Immature natural killer cell (primary cell): ENCODE results near the gene NFIB. TPM values are rescaled to one million over a fixed set of nuclear protein-coding genes. Genes with fewer than 3 reads are reported as not detected.

Source experiments
- DNase-seq, 3 donors: peaks; one replicate each; pipeline ENCODE4 v3.0.0; 2022; ENCODE audit warnings: mixed read lengths in 1 of 3
- H3K27ac Mint-ChIP-seq, 6 donors: one replicate each; pipeline ENCODE4 v1.8.0; 2020; ENCODE audit warnings: mixed read lengths in 6 of 6, mild to moderate bottlenecking in 5 of 6, inconsistent platforms in 4 of 6, moderate library complexity in 3 of 6
- H3K27me3 Mint-ChIP-seq, 3 donors: one replicate each; pipeline ENCODE4 v1.8.0; 2020 to 2021; ENCODE audit warnings: low read depth in 3 of 3, mild to moderate bottlenecking in 3 of 3, mixed read lengths in 3 of 3, moderate library complexity in 3 of 3, inconsistent platforms in 1 of 3
- H3K36me3 Mint-ChIP-seq, 3 donors: one replicate each; pipeline ENCODE4 v1.8.0; 2020; ENCODE audit warnings: mixed read lengths in 3 of 3, inconsistent platforms in 2 of 3, mild to moderate bottlenecking in 2 of 3
- H3K4me1 Mint-ChIP-seq, 2 donors: one replicate each; pipeline ENCODE4 v1.8.0; 2020; ENCODE audit warnings: inconsistent platforms in 2 of 2, mild to moderate bottlenecking in 2 of 2, mixed read lengths in 2 of 2, moderate library complexity in 1 of 2
- H3K4me3 Mint-ChIP-seq, 5 donors: one replicate each; pipeline ENCODE4 v1.8.0; 2020; ENCODE audit warnings: mild to moderate bottlenecking in 5 of 5, mixed read lengths in 5 of 5, inconsistent platforms in 3 of 5, moderate library complexity in 3 of 5
- H3K9me3 Mint-ChIP-seq, 6 donors: one replicate each; pipeline ENCODE4 v1.8.0; 2020; ENCODE audit warnings: mild to moderate bottlenecking in 6 of 6, mixed read lengths in 6 of 6, inconsistent platforms in 4 of 6, moderate library complexity in 3 of 6
- polyA plus RNA-seq, 3 donors: library from polyadenylated mRNA; unstranded; fragments of 300-500 nt; fragmentation: Illumina TruSeq; gene quantifications; one replicate each; pipeline ENCODE4 v1.2.3, GENCODE V29; 2021

The NFIB gene
- polyA plus RNA-seq, 3 donors from 2014 or later, result not detected

- Mint-ChIP-seq H3K4me3 (no peak overlapping the region), H3K4me1 (no peaks in the 10 kb centered on the region), H3K27ac (no peak overlapping the region), H3K9me3 (peaks cover 2 to 21% (median 8%) of the 10 kb centered on the region in 6 donors), H3K36me3 (no peaks in the 10 kb centered on the region), H3K27me3 (peaks cover 0 to 5% (median 0%) of the 10 kb centered on the region in 3 donors)
- DNase-seq, result no peak
Observed at GRCh38 chr9:14164908-14165307, 149.0 kb downstream of the NFIB start.

GRCh38 chr9:14159440-14160216 is 154.3 kb downstream of the NFIB start:
- Mint-ChIP-seq H3K36me3 (peaks cover 0 to 4% (median 0%) of the 10 kb centered on the region in 3 donors), H3K4me3 (no peak overlapping the region), H3K27me3 (peaks cover 0 to 2% (median 1%) of the 10 kb centered on the region in 3 donors), H3K4me1 (peaks cover 0 to 8% of the 10 kb centered on the region in 2 donors), H3K27ac (no peak overlapping the region), H3K9me3 (peaks cover 2 to 17% (median 6%) of the 10 kb centered on the region in 6 donors)
- no peak for DNase-seq

- Mint-ChIP-seq H3K36me3 (peaks cover 0 to 4% (median 0%) of the 10 kb centered on the region in 3 donors), H3K4me3 (no peak overlapping the region), H3K4me1 (peaks cover 0 to 8% of the 10 kb centered on the region in 2 donors), H3K9me3 (peaks cover 2 to 13% (median 7%) of the 10 kb centered on the region in 6 donors), H3K27me3 (peaks cover 0 to 2% (median 1%) of the 10 kb centered on the region in 3 donors), H3K27ac (no peak overlapping the region)
- DNase-seq, result no peak
Observed at GRCh38 chr9:14158916-14159315, 155.0 kb downstream of the NFIB start.

GRCh38 chr9:14158136-14158813 is 155.7 kb downstream of the NFIB start:
- Mint-ChIP-seq H3K27me3 (peaks cover 0 to 2% (median 1%) of the 10 kb centered on the region in 3 donors), H3K36me3 (peaks cover 0 to 4% (median 0%) of the 10 kb centered on the region in 3 donors), H3K4me3 (no peak overlapping the region), H3K9me3 (peaks cover 2 to 17% (median 7%) of the 10 kb centered on the region in 6 donors), H3K27ac (no peak overlapping the region), H3K4me1 (peaks cover 0 to 8% of the 10 kb centered on the region in 2 donors)
- DNase-seq, result no peak

GRCh38 chr9:14157191-14157590 is 156.8 kb downstream of the NFIB start:
- Mint-ChIP-seq H3K4me3 (no peak overlapping the region), H3K4me1 (peaks cover 0 to 8% of the 10 kb centered on the region in 2 donors), H3K27me3 (peaks cover 0 to 2% (median 1%) of the 10 kb centered on the region in 3 donors), H3K27ac (no peak overlapping the region), H3K36me3 (peaks cover 0 to 4% (median 0%) of the 10 kb centered on the region in 3 donors), H3K9me3 (peaks cover 0 to 17% (median 7%) of the 10 kb centered on the region in 6 donors)
- no peak for DNase-seq

- H3K36me3 Mint-ChIP-seq, result peaks cover 0 to 4% (median 0%) of the 10 kb centered on the region in 3 donors
- peaks cover 0 to 8% of the 10 kb centered on the region in 2 donors for H3K4me1 Mint-ChIP-seq
- H3K9me3 Mint-ChIP-seq, result peaks cover 0 to 20% (median 9%) of the 10 kb centered on the region in 6 donors
- no peak overlapping the region for H3K27ac Mint-ChIP-seq
- peaks cover 0 to 2% (median 1%) of the 10 kb centered on the region in 3 donors for H3K27me3 Mint-ChIP-seq
- no peak overlapping the region for H3K4me3 Mint-ChIP-seq
- no peak for DNase-seq
Observed at GRCh38 chr9:14156046-14156445, 157.9 kb downstream of the NFIB start.

GRCh38 chr9:14155237-14155636 is 158.7 kb downstream of the NFIB start:
- Mint-ChIP-seq H3K4me1 (peaks cover 0 to 8% of the 10 kb centered on the region in 2 donors), H3K36me3 (peaks cover 0 to 4% (median 0%) of the 10 kb centered on the region in 3 donors), H3K27me3 (peaks cover 0 to 2% (median 1%) of the 10 kb centered on the region in 3 donors), H3K27ac (no peak overlapping the region), H3K9me3 (peaks cover 0 to 22% (median 9%) of the 10 kb centered on the region in 6 donors), H3K4me3 (no peak overlapping the region)
- DNase-seq, result no peak

GRCh38 chr9:14153310-14153720 is 160.6 kb downstream of the NFIB start:
- no peak for DNase-seq
- H3K4me3 Mint-ChIP-seq, result no peak overlapping the region

GRCh38 chr9:14151451-14151850 is 162.5 kb downstream of the NFIB start:
- peaks cover 0 to 1% (median 0%) of the 10 kb centered on the region in 3 donors for H3K27me3 Mint-ChIP-seq
- no peak for DNase-seq
- H3K27ac Mint-ChIP-seq, result no peak overlapping the region
- H3K36me3 Mint-ChIP-seq, result no peaks in the 10 kb centered on the region
- peaks cover 0 to 18% (median 7%) of the 10 kb centered on the region in 6 donors for H3K9me3 Mint-ChIP-seq
- no peak overlapping the region for H3K4me3 Mint-ChIP-seq
- peaks cover 0 to 6% of the 10 kb centered on the region in 2 donors for H3K4me1 Mint-ChIP-seq

More at GRCh38 chr9:14153310-14153720, 160.6 kb downstream of the NFIB start:
- Mint-ChIP-seq H3K9me3 (peaks cover 0 to 23% (median 9%) of the 10 kb centered on the region in 6 donors), H3K36me3 (peaks cover 0 to 3% (median 0%) of the 10 kb centered on the region in 3 donors), H3K4me1 (peaks cover 0 to 8% of the 10 kb centered on the region in 2 donors), H3K27me3 (peaks cover 0 to 1% (median 0%) of the 10 kb centered on the region in 3 donors), H3K27ac (no peak overlapping the region)

GRCh38 chr9:14148501-14149103 is 165.3 kb downstream of the NFIB start:
- Mint-ChIP-seq H3K36me3 (no peaks in the 10 kb centered on the region), H3K4me1 (no peaks in the 10 kb centered on the region), H3K27me3 (no peaks in the 10 kb centered on the region), H3K4me3 (no peak overlapping the region), H3K27ac (no peak overlapping the region), H3K9me3 (peaks cover 3 to 29% (median 6%) of the 10 kb centered on the region in 6 donors)
- no peak for DNase-seq

- H3K4me3 Mint-ChIP-seq, result no peak overlapping the region
- H3K4me1 Mint-ChIP-seq, result no peaks in the 10 kb centered on the region
- H3K27me3 Mint-ChIP-seq, result no peaks in the 10 kb centered on the region
- H3K36me3 Mint-ChIP-seq, result no peaks in the 10 kb centered on the region
- peaks cover 3 to 27% (median 6%) of the 10 kb centered on the region in 6 donors for H3K9me3 Mint-ChIP-seq
- DNase-seq, result no peak
- no peak overlapping the region for H3K27ac Mint-ChIP-seq
Observed at GRCh38 chr9:14147738-14148137, 166.2 kb downstream of the NFIB start.

GRCh38 chr9:14146201-14146874 is 167.6 kb downstream of the NFIB start:
- no peaks in the 10 kb centered on the region for H3K27me3 Mint-ChIP-seq
- peaks cover 3 to 34% (median 11%) of the 10 kb centered on the region in 6 donors for H3K9me3 Mint-ChIP-seq
- DNase-seq, result no peak
- no peak overlapping the region for H3K27ac Mint-ChIP-seq
- H3K4me1 Mint-ChIP-seq, result no peaks in the 10 kb centered on the region
- no peak overlapping the region for H3K4me3 Mint-ChIP-seq
- no peaks in the 10 kb centered on the region for H3K36me3 Mint-ChIP-seq

- Mint-ChIP-seq H3K36me3 (no peaks in the 10 kb centered on the region), H3K27ac (no peak overlapping the region), H3K4me1 (no peaks in the 10 kb centered on the region), H3K9me3 (peaks cover 3 to 24% (median 10%) of the 10 kb centered on the region in 6 donors), H3K4me3 (no peak overlapping the region), H3K27me3 (no peaks in the 10 kb centered on the region)
- DNase-seq, result no peak
Observed at GRCh38 chr9:14144215-14144614, 169.7 kb downstream of the NFIB start.
